H1 (cell line): ENCODE data around the gene ZNF598. TPM values are rescaled to one million over a fixed set of nuclear protein-coding genes. Genes with fewer than 3 reads are reported as not detected.

ENCODE experiments used
- ASH2L ChIP-seq: fragments of 200-600, 300-600 bp; sonication (generic); IDR thresholded peaks from one replicate; pipeline ENCODE4 v1.7.1; 2017; ENCODE audit warnings: low read length
- CBX8 ChIP-seq: fragments of 300-800, 300-1000 bp; sonication (generic); IDR thresholded peaks from 2 replicates; pipeline ENCODE4 v1.7.1; 2016; ENCODE audit warnings: low read depth, low read length, borderline replicate concordance
- CHD1 ChIP-seq: IDR thresholded peaks from 2 replicates; pipeline ENCODE4 v1.6.1; 2012; ENCODE audit warnings: low read depth, low read length, improper control_type of control experiment
- CHD2 ChIP-seq: IDR thresholded peaks from 2 replicates; pipeline ENCODE4 v1.6.1; 2012; ENCODE audit warnings: low read length, improper control_type of control experiment
- JUND ChIP-seq: IDR thresholded peaks from 2 replicates; pipeline ENCODE4 v1.6.1; 2011; ENCODE audit warnings: mild to moderate bottlenecking, improper control_type of control experiment, low read length
- KDM4A ChIP-seq: IDR thresholded peaks from one replicate; pipeline ENCODE4 v1.7.1; 2012; ENCODE audit warnings: low read depth, mild to moderate bottlenecking, moderate library complexity, low read length, inconsistent platforms; ENCODE audit not compliant: severe bottlenecking
- NRF1 ChIP-seq: IDR thresholded peaks from 2 replicates; pipeline ENCODE4 v1.6.1; 2011; ENCODE audit warnings: mild to moderate bottlenecking, low read depth, low read length, improper control_type of control experiment
- RFX5 ChIP-seq: IDR thresholded peaks from 2 replicates; pipeline ENCODE4 v1.6.1; 2011; ENCODE audit warnings: low read depth, low read length, improper control_type of control experiment, borderline replicate concordance
- SIN3A ChIP-seq, 2 experiments: IDR thresholded peaks in 1 of 2; conservative IDR thresholded peaks in 1 of 2; 2 replicates each; pipeline ENCODE4 v1.6.1; 2011 to 2012; ENCODE audit warnings: low read length in 2 of 2, improper control_type of control experiment in 1 of 2, low read depth in 1 of 2, mild to moderate bottlenecking in 1 of 2
- SUZ12 ChIP-seq: fragments of 200-600 bp; sonication (generic); IDR thresholded peaks from 2 replicates; pipeline ENCODE4 v1.6.1; 2012; ENCODE audit warnings: mild to moderate bottlenecking, inconsistent platforms, low read length, moderate library complexity, mixed read lengths
- TAF1 ChIP-seq: IDR thresholded peaks from 2 replicates; pipeline ENCODE4 v1.6.1; 2011; ENCODE audit warnings: mild to moderate bottlenecking, low read depth, low read length
- TCF12 ChIP-seq: IDR thresholded peaks from 2 replicates; pipeline ENCODE4 v1.6.1; 2011; ENCODE audit warnings: low read depth, mild to moderate bottlenecking, low read length
- USF2 ChIP-seq: IDR thresholded peaks from 2 replicates; pipeline ENCODE4 v1.6.1; 2011; ENCODE audit warnings: low read length, improper control_type of control experiment
- ZNF274 ChIP-seq: IDR thresholded peaks from 2 replicates; pipeline ENCODE4 v1.7.0; 2012; ENCODE audit warnings: low read length, borderline replicate concordance; ENCODE audit errors: extremely low read depth
- polyA plus RNA-seq, 7 experiments: library from polyadenylated mRNA; depleted of rRNA in 3 of 7; stranded (reverse) in 5 of 7; unstranded in 2 of 7; fragments of >200 nt in 5 of 7; fragments of 200-250 nt in 2 of 7; gene quantifications; 1 replicate in 5 of 7; 2 replicates in 1 of 7; 4 replicates in 1 of 7; pipeline versions ENCODE4 v1.2.1 to v1.2.3, GENCODE V29; 2011 to 2013; ENCODE audit warnings: missing spikeins in 2 of 7, mixed read lengths in 2 of 7
- total RNA-seq: library from RNA; stranded (reverse); fragmentation: NEBNext Ultra II Directional; extraction: Animal tissue kit (Norgen Biotek cat#: 25700); gene quantifications from 2 replicates; pipeline ENCODE4 v1.2.1, GENCODE V29; 2021

ZNF598 gene
- total and polyA plus RNA-seq, 2 of the 8 experiments (the other 6 are each of a cell fraction or from before 2014, with no cell fraction given): 29.3 to 47.6 TPM

DNA sequence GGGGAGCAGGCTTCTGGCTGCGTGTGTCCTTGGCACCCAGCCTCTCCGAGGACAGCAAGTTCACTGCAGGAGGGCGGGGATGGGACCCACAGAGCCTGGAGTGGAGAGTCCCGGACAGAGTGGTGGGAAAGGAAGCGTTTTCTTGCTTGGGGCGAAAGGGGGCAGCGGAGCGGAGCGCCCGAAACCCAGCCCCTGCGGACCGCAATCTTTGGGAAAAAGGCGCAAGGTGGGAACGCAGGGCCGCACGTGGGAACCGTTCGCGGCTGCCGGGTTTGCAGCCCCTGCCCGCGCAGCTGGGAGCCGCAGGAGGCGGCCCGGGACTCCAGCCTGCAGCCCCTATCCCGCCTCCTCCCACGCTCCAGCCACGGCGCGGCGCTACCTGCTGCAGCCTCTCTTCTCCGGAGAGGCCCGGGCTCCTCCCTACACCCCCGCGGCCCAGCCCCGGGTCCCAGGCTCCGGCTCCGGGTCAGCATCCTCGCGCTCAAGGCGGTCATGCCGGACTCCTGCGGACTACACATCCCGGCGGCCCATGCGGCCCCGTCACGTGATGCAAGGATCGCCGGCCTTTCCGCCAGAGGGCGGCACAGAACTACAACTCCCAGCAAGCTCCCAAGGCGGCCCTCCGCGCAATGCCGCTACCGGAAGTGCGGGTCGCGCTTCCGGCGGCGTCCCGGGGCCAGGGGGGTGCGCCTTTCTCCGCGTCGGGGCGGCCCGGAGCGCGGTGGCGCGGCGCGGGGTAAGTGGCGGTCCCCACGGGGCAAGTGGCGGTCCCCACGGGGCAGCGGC lies 37.9 kb upstream of the ZNF598 start, which contains the start of the genes NTHL1 and TSC2 (continued):
- TF ChIP-seq CBX8 (no peak), SIN3A (conservative IDR thresholded peaks at IDR 0.05 in 1 of 2, IDR thresholded peaks at IDR 0.05 in 1 of 2; ENCODE audit: low read depth in 1 of 2, low read length in 2 of 2) (peak in 1 of 2 experiments; percentile 93; a peak in 2 of 4 replicates), ASH2L (peak; percentile 64), TAF1 (0 out of 2 replicates have a peak, but pooled peaks have one; percentile 23), CHD1 (no peak), USF2 (peak; percentile 99), TCF12 (no peak), KDM4A (peak; percentile 93), NRF1 (no peak), CHD2 (no peak), SUZ12 (no peak), ZNF274 (no peak), JUND (no peak), RFX5 (no peak)
